HG03025 (cell line): Measurements from ENCODE around the gene ARMC9.
"Not testable (repeated sequence)": the region's sequence is repeated elsewhere in the genome, so short reads cannot be mapped to it uniquely, and the experiment has no call there.

ENCODE experiments used
- ATAC-seq: cut with Tn5 transposase; IDR thresholded peaks from one replicate; pipeline ENCODE4 v1.9.1; 2021; ENCODE audit warnings: mild to moderate bottlenecking, moderate library complexity; ENCODE audit not compliant: unreplicated experiment, low FRiP score

Gene ARMC9

GRCh38 chr2:231182513-231182899 is 15.9 kb upstream of the ARMC9 start:
- ATAC-seq: no peak

GRCh38 chr2:231183851-231184250 is 14.6 kb upstream of the ARMC9 start:
- no peak for ATAC-seq

- no peak for ATAC-seq
Observed at GRCh38 chr2:231184319-231184718, 14.1 kb upstream of the ARMC9 start.

GRCh38 chr2:231185050-231185725 is 13.2 kb upstream of the ARMC9 start:
- no peak for ATAC-seq

GRCh38 chr2:231185886-231186285 is 12.5 kb upstream of the ARMC9 start:
- no peak for ATAC-seq

- no peak for ATAC-seq
Observed at GRCh38 chr2:231186325-231186724, 12.1 kb upstream of the ARMC9 start.

- ATAC-seq: no peak
Observed at GRCh38 chr2:231187736-231188505, 10.5 kb upstream of the ARMC9 start.

GRCh38 chr2:231188506-231189170 is 9.8 kb upstream of the ARMC9 start:
- ATAC-seq: no peak

- ATAC-seq: no peak
Observed at GRCh38 chr2:231189171-231189530, 9.3 kb upstream of the ARMC9 start.

GRCh38 chr2:231189571-231190495 is 8.6 kb upstream of the ARMC9 start:
- no peak for ATAC-seq

GRCh38 chr2:231190531-231191197 is 7.8 kb upstream of the ARMC9 start:
- ATAC-seq: no peak

- ATAC-seq: no peak
Observed at GRCh38 chr2:231191896-231192872, 6.2 kb upstream of the ARMC9 start.

GRCh38 chr2:231193216-231193615 is 5.2 kb upstream of the ARMC9 start:
- ATAC-seq: no peak

- ATAC-seq: no peak
Observed at GRCh38 chr2:231196592-231196991, 1.8 kb upstream of the ARMC9 start.

GRCh38 chr2:231197196-231197595 is 1.2 kb upstream of the ARMC9 start:
- ATAC-seq: not testable (repeated sequence)

GRCh38 chr2:231197706-231198290 is 633 bp upstream of the ARMC9 start:
- no peak for ATAC-seq

GRCh38 chr2:231199219-231199618 is 788 bp downstream of the ARMC9 start:
- no peak for ATAC-seq

- ATAC-seq: no peak
Observed at GRCh38 chr2:231200805-231201474, 2.5 kb downstream of the ARMC9 start.
